Heart right ventricle (tissue), 16 donors: ENCODE results near the gene ZFAND3. TPM values are rescaled to one million over a fixed set of nuclear protein-coding genes. Genes with fewer than 3 reads are reported as not detected.

Experiments
- ATAC-seq, 8 donors: fragments of 200-7000 bp; cut with Tn5 transposase; one replicate each; pipeline ENCODE4 v1.9.1; 2020; ENCODE audit warnings: mild to moderate bottlenecking in 8 of 8, moderate library complexity in 8 of 8, moderate number of reproducible peaks in 1 of 8
- DNase-seq, 2 donors: peaks; one replicate each; pipeline ENCODE4 v3.0.0-alpha.2; 2020
- H3K27ac ChIP-seq, 10 donors: fragments of 200-600 bp; sonication (generic) in 2 of 10; one replicate each; pipeline versions ENCODE4 v1.5.0 to v1.8.0; 2020 to 2022; ENCODE audit warnings: mild to moderate bottlenecking in 3 of 10
- H3K27me3 ChIP-seq, 7 donors: fragments of 200-600 bp; one replicate each; pipeline ENCODE4 v1.8.0; 2021 to 2022; ENCODE audit warnings: mild to moderate bottlenecking in 2 of 7
- H3K36me3 ChIP-seq, 9 donors: fragments of 200-600 bp; sonication (generic) in 1 of 9; one replicate each; pipeline versions ENCODE4 v1.5.0 to v1.8.0; 2020 to 2022; ENCODE audit warnings: mild to moderate bottlenecking in 2 of 9
- H3K4me1 ChIP-seq, 9 donors: fragments of 200-600 bp; sonication (generic) in 1 of 9; one replicate each; pipeline versions ENCODE4 v1.5.0 to v1.8.0; 2020 to 2022; ENCODE audit warnings: mild to moderate bottlenecking in 4 of 9
- H3K4me3 ChIP-seq, 10 donors: fragments of 200-600 bp; sonication (generic) in 2 of 10; one replicate each; pipeline versions ENCODE4 v1.5.0 to v1.8.0; 2020 to 2022; ENCODE audit warnings: mild to moderate bottlenecking in 7 of 10, moderate library complexity in 2 of 10
- H3K9me3 ChIP-seq, 11 donors: fragments of 200-600 bp in 10 of 11; sonication (generic) in 2 of 11; one replicate each; pipeline versions ENCODE4 v1.5.0 to v1.8.0; 2013 to 2022; ENCODE audit warnings: mild to moderate bottlenecking in 2 of 11, control low read depth in 1 of 11, moderate library complexity in 1 of 11
- WGBS, 2 donors: extraction: QIAGEN DNeasy Blood & Tissue Kit; methylation state at CpG; one replicate each; pipeline ENCODE4 v1.1.7; 2013; ENCODE audit warnings: inconsistent platforms in 1 of 2; 5-methylcytosine and 5-hydroxymethylcytosine counted together
- intact Hi-C, 10 donors: fragments of 100-400 bp; cut with DNase I; formaldehyde crosslinking; loops; one replicate each; pipeline versions ENCODE4 v1.11.1 to v1.14.2; 2022
- polyA plus RNA-seq, 2 donors: library from polyadenylated mRNA; stranded (reverse); fragments of 200-250 nt; gene quantifications; one replicate each; pipeline ENCODE4 v1.2.3, GENCODE V29; 2013
- total RNA-seq, 10 donors: library from RNA; stranded (reverse); fragmentation: NEBNext Ultra II Directional in 3 of 10; extraction: Animal tissue kit (Norgen Biotek cat#: 25700) in 3 of 10; gene quantifications; one replicate each; pipeline versions ENCODE4 v1.2.1 to v1.2.4, GENCODE V29; 2021 to 2023
- TF ChIP-seq, protein P1 (sequence below), 9 donors: fragments of 200-600 bp; sonication (generic) in 2 of 9; IDR thresholded peaks; one replicate each; pipeline versions ENCODE4 v1.5.0 to v1.8.0; 2021 to 2022; ENCODE audit warnings: antibody characterized with exemption in 9 of 9, mild to moderate bottlenecking in 5 of 9, moderate library complexity in 1 of 9
- donor health status: Arrhythmogenic right ventricular cardiomyopathy.
- donor health status: ischemic (EF 13 %, LVEDD 7.1; RV severe dilation, severe dysfunction).
- donor health status: healthy with polysubstance abuse.
- donor health status: DM: no; HTN: yes; CAD: no.
- donor health status: DM: no; HTN: no; CAD: no.
- donor health status: ischemic (EF 25% LVEDD 6.9; RV normal size, moderate dysfunction).
- donor health status: ischemic (EF 25% LVEDD 5.7; RV mildly dilated, moderate dysfunction).
- donor health status: healthy.
- donor health status: DM: yes; HTN: yes; CAD: no.
- donor health status: Ischemic cardiomyopathy.
- donor health status: ischemic (EF 35%, LVEDD 5.7; RV mildly dilated, moderate dysfunction).
- donor health status: nonischemic (EF 11% LVEDD 7.7; RV severe dilation, severe dysfunction).
- donor health status: DM: yes; HTN: yes; CAD: no.
- donor health status: PGD.
- donor health status: ischemic (EF 29% LVEDD 5.4; RV normal size, mild dysfunction).
- donor health status: nonischemic (EF 23%, LVEDD 6.1; RV moderate dilation, normal function).

Gene ZFAND3
- total and polyA plus RNA-seq, 12 donors, result 24.4 to 123 (median 105) TPM

DNA sequence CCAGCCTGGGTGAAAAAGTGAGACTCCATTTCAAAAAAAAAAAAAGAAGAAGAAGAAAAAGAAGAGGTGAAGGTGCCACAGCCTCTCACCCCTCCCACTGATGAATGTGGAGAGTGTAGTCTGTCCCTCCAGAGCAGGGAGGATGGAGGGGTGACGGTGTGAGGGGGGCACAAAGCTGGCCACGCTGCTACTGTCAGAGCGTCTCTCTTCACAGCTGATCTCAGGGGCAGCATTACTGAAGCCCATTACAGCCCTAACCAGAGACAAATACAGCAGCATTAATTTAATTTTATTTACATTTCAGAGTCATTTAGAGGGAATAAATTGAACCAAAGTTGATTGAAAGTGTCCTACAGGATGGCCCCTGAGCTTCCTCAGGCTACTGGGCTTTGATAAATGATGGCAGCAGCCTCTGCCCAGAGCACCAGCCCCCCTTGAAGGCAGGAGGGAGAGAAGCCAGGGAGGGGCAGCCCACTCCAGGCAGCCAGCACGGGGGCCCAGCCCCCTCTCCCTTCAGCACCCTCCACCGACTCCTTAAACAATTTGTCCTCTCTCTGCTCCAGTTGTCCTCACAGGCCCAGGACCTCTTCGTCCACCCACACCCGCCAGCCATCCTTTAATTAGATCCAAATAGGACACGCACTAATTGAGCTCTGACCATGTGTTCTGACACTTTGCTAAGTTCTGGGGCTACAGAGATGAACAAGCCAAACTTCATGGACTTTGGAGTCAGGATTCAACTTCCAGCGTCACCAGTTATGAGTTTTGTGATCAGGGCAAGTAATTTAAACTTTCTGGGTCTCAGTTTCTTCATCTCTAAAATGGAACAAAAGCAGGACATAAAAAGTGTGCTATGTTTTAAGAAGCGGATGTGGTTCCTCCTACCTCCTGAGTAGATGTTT lies 18.6 kb upstream of the ZFAND3 start:
- WGBS, 2 donors, result 78 to 85% methylated on average over 10 of the region's 10 CpGs
- H3K36me3 ChIP-seq, result no peaks in the 10 kb centered on the region
- DNase-seq (no peak), ATAC-seq (no peak)
- H3K4me3 ChIP-seq, result no peak overlapping the region
- no peaks in the 10 kb centered on the region for H3K9me3 ChIP-seq
- no peaks in the 10 kb centered on the region for H3K27me3 ChIP-seq
- no peak overlapping the region for H3K27ac ChIP-seq
- peaks cover 0 to 20% (median 0%) of the 10 kb centered on the region in 9 donors for H3K4me1 ChIP-seq
- intact Hi-C loops, result loop anchor here in 1 of 10 donors (10.0 kb wide), 1 partner anchor 54 kb away; no protein-coding TSS in a partner anchor
- TF ChIP-seq, protein P1, sequence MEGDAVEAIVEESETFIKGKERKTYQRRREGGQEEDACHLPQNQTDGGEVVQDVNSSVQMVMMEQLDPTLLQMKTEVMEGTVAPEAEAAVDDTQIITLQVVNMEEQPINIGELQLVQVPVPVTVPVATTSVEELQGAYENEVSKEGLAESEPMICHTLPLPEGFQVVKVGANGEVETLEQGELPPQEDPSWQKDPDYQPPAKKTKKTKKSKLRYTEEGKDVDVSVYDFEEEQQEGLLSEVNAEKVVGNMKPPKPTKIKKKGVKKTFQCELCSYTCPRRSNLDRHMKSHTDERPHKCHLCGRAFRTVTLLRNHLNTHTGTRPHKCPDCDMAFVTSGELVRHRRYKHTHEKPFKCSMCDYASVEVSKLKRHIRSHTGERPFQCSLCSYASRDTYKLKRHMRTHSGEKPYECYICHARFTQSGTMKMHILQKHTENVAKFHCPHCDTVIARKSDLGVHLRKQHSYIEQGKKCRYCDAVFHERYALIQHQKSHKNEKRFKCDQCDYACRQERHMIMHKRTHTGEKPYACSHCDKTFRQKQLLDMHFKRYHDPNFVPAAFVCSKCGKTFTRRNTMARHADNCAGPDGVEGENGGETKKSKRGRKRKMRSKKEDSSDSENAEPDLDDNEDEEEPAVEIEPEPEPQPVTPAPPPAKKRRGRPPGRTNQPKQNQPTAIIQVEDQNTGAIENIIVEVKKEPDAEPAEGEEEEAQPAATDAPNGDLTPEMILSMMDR (IDR thresholded peaks at IDR 0.05), result no peak

DNA sequence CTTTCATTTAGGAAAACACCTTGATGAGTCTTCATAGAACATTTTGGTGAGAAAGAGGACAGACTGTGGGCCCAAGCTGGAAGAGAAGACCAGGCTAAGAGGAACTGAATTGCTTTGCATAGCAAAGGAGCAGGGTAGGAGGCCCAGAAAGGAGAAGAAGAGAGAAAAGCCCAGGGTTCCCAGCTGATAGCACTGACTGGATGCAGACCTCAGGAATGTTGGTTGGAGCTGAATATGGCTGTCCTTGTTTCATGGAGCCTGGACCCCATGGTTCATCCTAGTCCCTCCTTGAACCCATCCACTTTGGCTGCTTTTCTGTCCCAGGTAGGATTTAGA lies 18.0 kb upstream of the ZFAND3 start:
- Histone ChIP-seq H3K9me3 (no peaks in the 10 kb centered on the region), H3K36me3 (no peaks in the 10 kb centered on the region), H3K4me3 (no peak overlapping the region), H3K27ac (no peak overlapping the region), H3K27me3 (no peaks in the 10 kb centered on the region), H3K4me1 (peaks cover 0 to 20% (median 0%) of the 10 kb centered on the region in 9 donors)
- no peak for DNase-seq
- intact Hi-C loops, result loop anchor here in 1 of 10 donors (10.0 kb wide), 1 partner anchor 53 kb away; no protein-coding TSS in a partner anchor
- ATAC-seq, result no peak
- TF ChIP-seq, protein P1 (IDR thresholded peaks at IDR 0.05), result no peak

DNA sequence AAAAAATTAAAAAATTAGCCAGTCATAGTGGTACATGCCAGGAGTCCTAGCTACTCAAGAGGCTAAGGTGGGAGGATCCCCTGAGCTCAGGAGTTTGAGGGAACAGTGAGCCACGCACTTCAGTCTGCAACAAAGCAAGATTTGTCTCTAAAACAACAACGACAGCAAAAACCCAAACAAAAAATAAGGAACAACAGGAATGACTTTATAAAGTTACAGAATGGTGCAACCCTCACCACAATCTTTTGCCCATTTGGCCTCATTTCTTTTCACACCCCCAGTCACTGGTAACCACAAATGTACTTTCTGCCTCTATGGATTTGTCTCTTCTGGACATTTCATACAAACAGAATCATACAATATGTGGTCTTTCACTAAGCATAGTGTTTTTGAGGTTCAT lies 16.7 kb upstream of the ZFAND3 start:
- peaks cover 0 to 20% (median 0%) of the 10 kb centered on the region in 9 donors for H3K4me1 ChIP-seq
- H3K27me3 ChIP-seq, result no peaks in the 10 kb centered on the region
- intact Hi-C loops, result loop anchor here in 1 of 10 donors (10.0 kb wide), 1 partner anchor 52 kb away; no protein-coding TSS in a partner anchor
- DNase-seq (no peak), ATAC-seq (no peak)
- 80 to 84% methylated on average over 2 of the region's 2 CpGs for WGBS, 2 donors
- no peaks in the 10 kb centered on the region for H3K9me3 ChIP-seq
- H3K36me3 ChIP-seq, result no peaks in the 10 kb centered on the region
- TF ChIP-seq, protein P1 (IDR thresholded peaks at IDR 0.05), result no peak
- H3K4me3 ChIP-seq, result no peak overlapping the region
- no peak overlapping the region for H3K27ac ChIP-seq

DNA sequence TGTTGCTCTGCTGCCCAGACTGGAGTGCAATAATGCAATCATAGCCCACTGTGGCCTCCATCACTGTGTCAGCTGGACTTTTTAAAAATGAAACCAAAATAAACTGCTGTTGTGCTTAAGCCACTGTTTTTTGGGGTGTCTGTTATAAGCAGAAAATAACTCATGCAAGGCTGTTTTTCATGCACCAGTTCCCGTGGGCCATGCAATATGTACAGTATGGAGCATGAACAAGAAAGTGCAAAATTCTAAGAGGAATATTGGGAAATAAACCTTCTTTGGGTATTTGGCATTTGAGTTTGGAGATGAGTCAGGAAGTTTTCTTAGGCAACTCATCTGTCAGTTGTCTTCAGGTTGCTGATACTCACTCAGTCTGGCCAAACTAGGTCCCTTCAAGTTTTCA lies 14.9 kb upstream of the ZFAND3 start:
- Histone ChIP-seq H3K4me3 (no peak overlapping the region), H3K36me3 (no peaks in the 10 kb centered on the region), H3K27ac (no peak overlapping the region), H3K27me3 (peaks cover 0 to 6% (median 0%) of the 10 kb centered on the region in 7 donors), H3K4me1 (peaks cover 0 to 24% (median 5%) of the 10 kb centered on the region in 9 donors), H3K9me3 (no peaks in the 10 kb centered on the region)
- ATAC-seq, result no peak
- DNase-seq, result no peak
- intact Hi-C loops, result loop anchor here in 1 of 10 donors (10.0 kb wide), 1 partner anchor 50 kb away; no protein-coding TSS in a partner anchor
- 88 to 92% methylated on average over 1 of the region's 1 CpG for WGBS, 2 donors
- TF ChIP-seq, protein P1 (IDR thresholded peaks at IDR 0.05), result no peak
